OCI-LY1 (cell line): ENCODE measurements around the gene MT3.

Source experiments
- CTCF ChIP-seq: fragments of 200-600 bp; sonication (generic), shearing (Covaris generic); IDR thresholded peaks from 2 replicates; pipeline ENCODE4 v1.5.1; 2017; ENCODE audit warnings: mild to moderate bottlenecking, antibody characterized with exemption, low read length, moderate library complexity, mixed read lengths
- EZH2 ChIP-seq: fragments of 200-600 bp; sonication (generic), shearing (Covaris generic); IDR thresholded peaks from 2 replicates; pipeline ENCODE4 v1.8.0; 2017; ENCODE audit warnings: borderline replicate concordance, mixed run types, mild to moderate bottlenecking, antibody characterized with exemption, low read length, moderate library complexity, mixed read lengths

- TF ChIP-seq CTCF (no peak), EZH2 (no peak)
Observed at GRCh38 chr16:56549161-56549560, 40.2 kb upstream of the MT3 start.
